Mesenchymal stem cell (in vitro differentiated cells and primary cell): ENCODE measurements around the gene KLHL29.
A peak's percentile ranks its signal among the peaks of the same experiment; 100 is the strongest.

ENCODE experiments used
- DNase-seq: peaks from one replicate; pipeline ENCODE4 v3.0.0-alpha.2; 2013
- H2AFZ ChIP-seq: one replicate; pipeline ENCODE4 v1.6.1; 2013; ENCODE audit warnings: low read depth, mild to moderate bottlenecking, control low read depth, inconsistent platforms, low read length, moderate library complexity
- H2AK5ac ChIP-seq: 2 replicates; pipeline ENCODE4 v1.6.1; 2013; ENCODE audit warnings: low read length, moderate library complexity, mild to moderate bottlenecking, inconsistent platforms; ENCODE audit not compliant: severe bottlenecking
- H2BK120ac ChIP-seq: one replicate; pipeline ENCODE4 v1.6.1; 2013; ENCODE audit warnings: low read depth, mild to moderate bottlenecking, inconsistent platforms, low read length, moderate library complexity
- H2BK12ac ChIP-seq, 2 experiments: one replicate each; pipeline ENCODE4 v1.6.1; 2013; ENCODE audit warnings: inconsistent platforms in 2 of 2, low read length in 2 of 2, mild to moderate bottlenecking in 2 of 2, moderate library complexity in 2 of 2, control low read depth in 1 of 2
- H2BK15ac ChIP-seq: one replicate; pipeline ENCODE4 v1.6.1; 2013; ENCODE audit warnings: mild to moderate bottlenecking, low read depth, inconsistent platforms; ENCODE audit not compliant: poor library complexity, severe bottlenecking
- H2BK5ac ChIP-seq: 2 replicates; pipeline ENCODE4 v1.6.1; 2013; ENCODE audit warnings: low read depth, mild to moderate bottlenecking, low read length, control low read depth, inconsistent platforms; ENCODE audit not compliant: poor library complexity, severe bottlenecking
- H3K14ac ChIP-seq, 2 experiments: one replicate each; pipeline ENCODE4 v1.6.1; 2013; ENCODE audit warnings: inconsistent platforms in 2 of 2, low read length in 2 of 2, control low read depth in 1 of 2, mild to moderate bottlenecking in 1 of 2, moderate library complexity in 1 of 2
- H3K18ac ChIP-seq, 2 experiments: one replicate each; pipeline ENCODE4 v1.6.1; 2013; ENCODE audit warnings: inconsistent platforms in 2 of 2, low read length in 2 of 2, control low read depth in 1 of 2, low read depth in 1 of 2, mild to moderate bottlenecking in 1 of 2
- H3K23ac ChIP-seq, 2 experiments: one replicate each; pipeline ENCODE4 v1.6.1; 2013; ENCODE audit warnings: inconsistent platforms in 2 of 2, low read length in 2 of 2, mild to moderate bottlenecking in 2 of 2, moderate library complexity in 2 of 2, control low read depth in 1 of 2
- H3K27ac ChIP-seq: 2 replicates; pipeline ENCODE4 v1.5.1; 2013; ENCODE audit warnings: mild to moderate bottlenecking, moderate library complexity, low read length, control low read depth, inconsistent platforms; ENCODE audit not compliant: poor library complexity, severe bottlenecking
- H3K27me3 ChIP-seq, 2 experiments: 2 replicates each; pipeline versions ENCODE4 v1.6.1 to v1.7.0; 2013; ENCODE audit warnings: low read length in 2 of 2, mild to moderate bottlenecking in 2 of 2, moderate library complexity in 2 of 2, control low read depth in 1 of 2, inconsistent platforms in 1 of 2; ENCODE audit not compliant: control insufficient read depth in 1 of 2, insufficient read depth in 1 of 2
- H3K36me3 ChIP-seq, 2 experiments: 2 replicates each; pipeline versions ENCODE4 v1.6.1 to v1.7.0; 2013; ENCODE audit warnings: low read length in 2 of 2, control low read depth in 1 of 2, inconsistent platforms in 1 of 2, low read depth in 1 of 2, mild to moderate bottlenecking in 1 of 2; ENCODE audit not compliant: insufficient read depth in 2 of 2, control insufficient read depth in 1 of 2
- H3K4ac ChIP-seq, 2 experiments: one replicate each; pipeline ENCODE4 v1.6.1; 2013; ENCODE audit warnings: inconsistent platforms in 2 of 2, low read length in 2 of 2, mild to moderate bottlenecking in 2 of 2, moderate library complexity in 2 of 2, control low read depth in 1 of 2, low read depth in 1 of 2
- H3K4me1 ChIP-seq: 2 replicates; pipeline ENCODE4 v1.6.1; 2013; ENCODE audit warnings: low read depth, low read length, control low read depth; ENCODE audit not compliant: control insufficient read depth, insufficient read depth
- H3K4me2 ChIP-seq: 2 replicates; pipeline ENCODE4 v1.6.1; 2013; ENCODE audit warnings: low read length, mild to moderate bottlenecking, inconsistent platforms; ENCODE audit not compliant: poor library complexity, severe bottlenecking
- H3K4me3 ChIP-seq, 2 experiments: 2 replicates each; pipeline versions ENCODE4 v1.5.1 to v1.7.0; 2013; ENCODE audit warnings: low read length in 2 of 2, mild to moderate bottlenecking in 2 of 2, control low read depth in 1 of 2, low read depth in 1 of 2; ENCODE audit not compliant: insufficient read depth in 1 of 2
- H3K79me1 ChIP-seq: replicated peaks from 2 replicates; pipeline ENCODE4 v1.6.1; 2013; ENCODE audit warnings: mild to moderate bottlenecking, control low read depth, low read length, inconsistent platforms; ENCODE audit not compliant: poor library complexity, severe bottlenecking
- H3K9ac ChIP-seq: 2 replicates; pipeline ENCODE4 v1.7.0; 2013; ENCODE audit warnings: mild to moderate bottlenecking, low read length, moderate library complexity
- H3K9me3 ChIP-seq: 2 replicates; pipeline ENCODE4 v1.7.0; 2013; ENCODE audit warnings: mild to moderate bottlenecking, low read length; ENCODE audit not compliant: control insufficient read depth
- H4K8ac ChIP-seq: one replicate; pipeline ENCODE4 v1.6.1; 2013; ENCODE audit warnings: inconsistent platforms, mild to moderate bottlenecking, low read length, moderate library complexity
- H4K91ac ChIP-seq: one replicate; pipeline ENCODE4 v1.6.1; 2013; ENCODE audit warnings: mild to moderate bottlenecking, low read length, inconsistent platforms
- WGBS: methylation state at CpG from one replicate; pipeline ENCODE4 v1.1.7; 2013; ENCODE audit warnings: mixed read lengths; 5-methylcytosine and 5-hydroxymethylcytosine counted together

The KLHL29 gene

DNA sequence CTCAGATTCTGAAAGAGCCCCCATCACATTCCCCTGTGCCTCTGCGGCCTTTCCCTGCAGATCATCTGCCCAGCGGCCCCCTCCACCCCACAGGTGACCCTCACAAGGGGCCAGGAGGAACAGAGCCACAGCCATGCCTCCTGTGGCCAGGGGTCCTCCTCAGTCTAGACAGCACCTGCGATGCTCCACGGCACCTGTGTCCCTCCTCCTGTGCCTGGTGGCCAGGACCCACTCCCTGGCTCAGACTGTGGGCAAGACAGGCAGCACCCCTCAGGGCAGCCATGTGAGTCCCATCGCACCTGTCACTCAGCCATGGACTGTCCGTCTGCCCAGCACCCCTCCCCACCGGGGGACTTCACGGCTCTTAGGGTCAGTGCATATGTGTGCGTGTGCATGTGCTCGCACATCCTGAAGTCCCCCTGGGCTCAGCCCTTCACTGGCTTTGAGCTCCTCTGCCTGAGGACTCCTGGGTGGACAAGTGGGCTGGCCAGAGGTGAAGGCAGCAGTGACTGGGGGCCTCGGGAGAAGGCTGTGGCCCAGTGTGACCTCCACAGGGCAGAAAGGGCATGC is 304.2 kb downstream of the KLHL29 start:
- Histone ChIP-seq H2AK5ac (no peak overlapping the region), H2BK5ac (no peak overlapping the region), H3K9ac (no peak overlapping the region), H2BK12ac (no peak overlapping the region), H4K91ac (no peak overlapping the region), H2BK15ac (no peak overlapping the region), H2BK120ac (no peak overlapping the region), H3K23ac (no peak overlapping the region), H3K18ac (no peak overlapping the region), H2AFZ (no peak overlapping the region), H3K4ac (no peak overlapping the region), H3K4me1 (peaks cover 8% of the 10 kb centered on the region), H3K4me3 (no peak overlapping the region), H3K14ac (no peak overlapping the region), H3K9me3 (no peaks in the 10 kb centered on the region), H4K8ac (no peak overlapping the region), H3K4me2 (no peak overlapping the region), H3K27ac (no peak overlapping the region), H3K79me1 (no peaks in the 10 kb centered on the region), H3K27me3 (no peaks in the 10 kb centered on the region), H3K36me3 (peaks cover 72 to 73% of the 10 kb centered on the region in 2 experiments)
- no peak for DNase-seq
- 89% methylated on average over 11 of the region's 11 CpGs for WGBS

DNA sequence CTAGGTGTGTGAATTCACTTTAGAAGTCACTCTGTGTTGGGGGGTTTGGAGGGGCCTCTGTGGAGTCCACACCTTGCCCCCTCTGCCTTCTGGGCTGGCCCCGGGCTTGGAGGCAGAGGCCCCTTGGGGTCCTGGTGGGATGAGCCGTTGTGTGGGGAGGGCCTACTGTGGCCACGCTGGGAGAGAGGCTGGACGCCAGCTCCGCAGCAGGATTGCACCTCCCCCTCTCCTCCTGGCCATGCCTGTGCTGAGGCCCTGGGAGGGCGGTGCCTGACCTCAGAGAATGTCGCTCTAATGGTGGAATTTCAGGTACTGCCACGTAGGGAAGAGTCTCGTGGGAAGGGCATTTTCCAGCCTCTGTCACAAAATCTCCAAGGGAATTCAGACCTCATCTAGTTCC is 304.9 kb downstream of the KLHL29 start:
- Histone ChIP-seq H2BK120ac (peak overlapping the region; percentile 11), H3K4ac (no peak overlapping the region), H3K23ac (no peak overlapping the region), H2BK5ac (no peak overlapping the region), H3K18ac (no peak overlapping the region), H3K79me1 (no peaks in the 10 kb centered on the region), H3K27ac (no peak overlapping the region), H3K9me3 (no peaks in the 10 kb centered on the region), H3K27me3 (no peaks in the 10 kb centered on the region), H3K9ac (no peak overlapping the region), H3K4me1 (peaks cover 4% of the 10 kb centered on the region), H2AFZ (no peak overlapping the region), H3K4me3 (no peak overlapping the region), H3K36me3 (peaks cover 69 to 76% of the 10 kb centered on the region in 2 experiments), H3K14ac (no peak overlapping the region), H3K4me2 (no peak overlapping the region), H4K91ac (peak overlapping the region; percentile 7), H2BK12ac (no peak overlapping the region), H4K8ac (no peak overlapping the region), H2BK15ac (no peak overlapping the region), H2AK5ac (no peak overlapping the region)
- DNase-seq = no peak
- 89% methylated on average over 9 of the region's 9 CpGs for WGBS

DNA sequence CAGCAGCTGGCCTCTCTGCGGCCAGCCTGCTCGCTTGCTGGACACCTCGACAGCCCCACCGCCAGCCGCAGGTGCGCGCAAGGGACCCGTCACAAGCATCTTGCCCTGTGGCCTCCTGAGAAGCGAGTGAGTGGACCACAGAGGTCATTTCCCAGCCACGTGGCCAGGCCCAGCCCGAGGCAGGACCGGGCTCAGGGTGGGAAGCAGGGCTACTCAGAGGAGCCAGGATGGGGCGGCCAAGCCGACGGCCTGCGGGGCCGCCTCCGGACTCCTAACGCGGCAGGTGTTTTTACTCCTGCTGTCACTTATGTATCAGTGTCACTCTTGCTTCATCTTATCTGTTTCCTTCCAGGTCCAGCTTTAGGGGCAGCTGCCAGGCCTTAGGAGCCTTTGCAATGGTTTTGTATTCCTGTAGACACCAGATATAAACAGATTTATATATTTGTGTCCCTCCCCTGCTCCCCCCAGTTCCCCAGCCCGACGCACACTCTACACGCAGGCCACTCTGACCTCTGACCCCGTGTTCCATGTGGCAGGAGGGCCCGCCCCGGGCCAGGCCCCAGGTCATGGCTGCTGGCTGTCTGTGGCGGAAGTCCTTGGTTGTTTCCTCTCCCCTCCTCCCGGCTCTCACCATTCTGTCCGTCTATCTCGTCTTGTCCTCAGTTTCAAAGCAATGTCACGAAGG is 305.6 kb downstream of the KLHL29 start:
- H4K8ac ChIP-seq = no peak overlapping the region
- H3K14ac ChIP-seq = no peak overlapping the region
- H3K18ac ChIP-seq = no peak overlapping the region
- H3K4me3 ChIP-seq = no peak overlapping the region
- H3K79me1 ChIP-seq = no peaks in the 10 kb centered on the region
- no peak overlapping the region for H2BK120ac ChIP-seq
- H3K27me3 ChIP-seq = no peaks in the 10 kb centered on the region
- H2AFZ ChIP-seq = no peak overlapping the region
- H3K36me3 ChIP-seq = peaks cover 69 to 76% of the 10 kb centered on the region in 2 experiments
- 85% methylated on average over 30 of the region's 31 CpGs for WGBS
- DNase-seq = no peak
- no peak overlapping the region for H2BK15ac ChIP-seq
- no peak overlapping the region for H3K9ac ChIP-seq
- no peak overlapping the region for H2BK12ac ChIP-seq
- no peak overlapping the region for H3K27ac ChIP-seq
- H3K23ac ChIP-seq = no peak overlapping the region
- no peak overlapping the region for H3K4me2 ChIP-seq
- no peaks in the 10 kb centered on the region for H3K9me3 ChIP-seq
- H2BK5ac ChIP-seq = no peak overlapping the region
- H2AK5ac ChIP-seq = no peak overlapping the region
- peaks cover 4% of the 10 kb centered on the region for H3K4me1 ChIP-seq
- no peak overlapping the region for H3K4ac ChIP-seq
- no peak overlapping the region for H4K91ac ChIP-seq

DNA sequence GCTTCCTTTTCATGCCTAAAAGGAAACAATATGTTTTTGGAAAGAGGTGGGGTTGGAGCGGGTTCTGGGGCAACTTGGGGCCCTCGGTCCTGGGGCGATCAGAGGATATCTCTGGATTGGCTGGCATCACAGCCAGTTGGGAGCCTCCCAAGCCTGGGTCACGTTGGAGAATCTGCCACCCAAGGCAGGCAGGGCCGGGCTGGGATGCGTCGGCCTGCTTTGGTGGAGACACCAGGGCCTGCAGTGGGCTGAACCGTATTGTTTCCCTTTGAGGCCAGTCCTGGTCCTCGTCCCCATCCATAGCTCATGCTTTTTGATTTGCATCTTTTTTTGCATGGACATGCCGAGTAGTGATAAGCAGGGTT is 306.1 kb downstream of the KLHL29 start:
- Histone ChIP-seq H3K4me1 (peaks cover 4% of the 10 kb centered on the region), H2AFZ (no peak overlapping the region), H3K18ac (no peak overlapping the region), H2BK12ac (no peak overlapping the region), H4K8ac (no peak overlapping the region), H3K36me3 (peaks cover 69 to 76% of the 10 kb centered on the region in 2 experiments), H3K9ac (no peak overlapping the region), H2BK15ac (no peak overlapping the region), H2AK5ac (no peak overlapping the region), H3K23ac (no peak overlapping the region), H3K14ac (no peak overlapping the region), H2BK120ac (no peak overlapping the region), H3K27me3 (no peaks in the 10 kb centered on the region), H3K79me1 (no peaks in the 10 kb centered on the region), H3K27ac (no peak overlapping the region), H2BK5ac (no peak overlapping the region), H3K9me3 (no peaks in the 10 kb centered on the region), H3K4me3 (no peak overlapping the region), H3K4ac (no peak overlapping the region), H3K4me2 (no peak overlapping the region), H4K91ac (no peak overlapping the region)
- DNase-seq = no peak
- WGBS = 95% methylated on average over 10 of the region's 10 CpGs
